ENCODE results near the gene PAX2. TPM values are rescaled to one million over a fixed set of nuclear protein-coding genes. Genes with fewer than 3 reads are reported as not detected.

Gene PAX2
- total RNA-seq, 2 experiments from 2014 or later: not detected

GRCh38 chr10:100727808-100728207 lies 17.6 kb upstream of the PAX2 start:
- H3K9me3 Mint-ChIP-seq: no peaks in the 10 kb centered on the region

GRCh38 chr10:100728928-100729861 lies 16.2 kb upstream of the PAX2 start:
- H3K27me3 Mint-ChIP-seq: peaks cover 80% of the 10 kb centered on the region
- no peaks in the 10 kb centered on the region for H3K9me3 Mint-ChIP-seq
- DNase-seq (peak; percentile 68), ATAC-seq (peak; percentile 63)
- peaks cover 24% of the 10 kb centered on the region for H3K4me1 Mint-ChIP-seq (ENCODE audit: low read depth)
- no peaks in the 10 kb centered on the region for H3K36me3 Mint-ChIP-seq (ENCODE audit: low read depth)
- no peak for TF ChIP-seq CTCF (IDR thresholded peaks at IDR 0.05)
- POLR2A ChIA-PET: no interaction called here
- CTCF ChIA-PET: interaction anchor here (0.7 to 1.6 kb wide), 6 partner anchors 8 to 173 kb away, joined by 3 to 14 read pairs (median 4); no protein-coding TSS in a partner anchor
- H3K4me3 Mint-ChIP-seq: peak overlapping the region; percentile 7
- no peak overlapping the region for H3K27ac Mint-ChIP-seq
- intact Hi-C loops (cut with micrococcal nuclease): loop anchor here (10.0 kb wide), 1 partner anchor 406 kb away; the partner anchor contains the start of gene TLX1

More at GRCh38 chr10:100727808-100728207, 17.6 kb upstream of the PAX2 start:
- POLR2A ChIA-PET: no interaction called here
- H3K27me3 Mint-ChIP-seq: peaks cover 79% of the 10 kb centered on the region
- DNase-seq (no peak), ATAC-seq (no peak)
- peaks cover 19% of the 10 kb centered on the region for H3K4me1 Mint-ChIP-seq (ENCODE audit: low read depth)
- H3K36me3 Mint-ChIP-seq (ENCODE audit: low read depth): no peaks in the 10 kb centered on the region
- CTCF ChIA-PET: interaction anchor here (0.5 to 1.2 kb wide), 4 partner anchors 13 to 57 kb away, joined by 3 to 8 read pairs (median 4); no protein-coding TSS in a partner anchor
- H3K4me3 Mint-ChIP-seq: no peak overlapping the region
- H3K27ac Mint-ChIP-seq: no peak overlapping the region
- intact Hi-C loops (cut with micrococcal nuclease): loop anchor here (10.0 kb wide), 1 partner anchor 407 kb away; the partner anchor contains the start of gene TLX1
- no peak for TF ChIP-seq CTCF (IDR thresholded peaks at IDR 0.05)

- POLR2A ChIA-PET: no interaction called here
- Mint-ChIP-seq H3K27ac (no peak overlapping the region), H3K9me3 (no peaks in the 10 kb centered on the region), H3K27me3 (peaks cover 85% of the 10 kb centered on the region), H3K4me1 (ENCODE audit: low read depth) (peaks cover 32% of the 10 kb centered on the region), H3K4me3 (peak overlapping the region; percentile 7), H3K36me3 (ENCODE audit: low read depth) (no peaks in the 10 kb centered on the region)
- TF ChIP-seq CTCF (IDR thresholded peaks at IDR 0.05): no peak
- intact Hi-C loops (cut with micrococcal nuclease): loop anchor here (10.0 kb wide), 1 partner anchor 405 kb away; the partner anchor contains the start of gene TLX1
- DNase-seq (no peak), ATAC-seq (no peak)
- CTCF ChIA-PET: interaction anchor here (1.6 kb wide), 1 partner anchor 14 kb away, joined by 14 read pairs; no protein-coding TSS in a partner anchor
Measured at GRCh38 chr10:100729862-100730724, 15.3 kb upstream of the PAX2 start.

GRCh38 chr10:100730725-100731406 lies 14.5 kb upstream of the PAX2 start:
- CTCF ChIA-PET: no interaction called here
- Mint-ChIP-seq H3K27ac (no peak overlapping the region), H3K36me3 (ENCODE audit: low read depth) (no peaks in the 10 kb centered on the region), H3K27me3 (peaks cover 82% of the 10 kb centered on the region), H3K4me3 (no peak overlapping the region), H3K9me3 (no peaks in the 10 kb centered on the region), H3K4me1 (ENCODE audit: low read depth) (peaks cover 34% of the 10 kb centered on the region)
- DNase-seq: peak; percentile 75
- peak; percentile 66 for ATAC-seq
- POLR2A ChIA-PET: no interaction called here
- intact Hi-C loops (cut with micrococcal nuclease): no loop called here
- no peak for TF ChIP-seq CTCF (IDR thresholded peaks at IDR 0.05)
